GM19023 (cell line): Measurements from ENCODE around the gene MAN2C1.
"Not testable (repeated sequence)": the region's sequence is repeated elsewhere in the genome, so short reads cannot be mapped to it uniquely, and the experiment has no call there.

Source experiments
- ATAC-seq: cut with Tn5 transposase; IDR thresholded peaks from one replicate; pipeline ENCODE4 v1.9.1; 2021; ENCODE audit warnings: mild to moderate bottlenecking, moderate library complexity; ENCODE audit not compliant: unreplicated experiment

The MAN2C1 gene

DNA sequence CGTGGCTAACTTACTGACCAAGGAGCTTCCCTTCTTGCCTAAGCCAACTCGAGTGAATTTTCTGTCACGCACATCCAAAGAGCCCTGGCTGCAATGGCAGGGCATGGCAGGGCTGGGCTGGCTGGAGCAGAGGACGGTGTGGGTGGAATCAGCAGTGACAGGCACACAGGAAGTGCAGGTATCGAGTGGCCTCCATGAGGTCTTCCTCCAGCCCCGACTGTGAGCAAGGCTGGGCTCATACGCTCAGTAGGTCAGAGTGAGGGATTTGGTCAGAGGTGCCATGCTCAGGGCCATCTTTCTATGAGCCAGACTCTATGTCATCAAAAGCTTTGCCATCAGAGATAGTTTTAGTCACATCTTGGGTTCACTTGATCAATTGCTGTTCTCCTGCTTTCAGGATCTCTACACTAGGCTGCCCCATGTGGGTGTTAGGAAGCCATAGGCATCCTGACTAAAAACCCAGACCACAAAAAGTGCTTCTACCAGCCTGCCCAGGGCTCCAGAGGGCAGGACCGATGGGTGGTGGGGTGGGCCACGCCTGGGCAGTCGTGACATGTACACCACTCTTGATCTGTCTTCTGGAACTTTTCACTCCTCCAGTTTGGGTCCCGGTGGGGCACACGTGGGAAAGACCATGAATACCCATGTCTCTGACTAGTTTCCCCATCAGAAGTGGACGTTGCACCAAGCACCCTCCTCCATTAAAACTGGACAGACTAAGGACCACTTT lies 55.1 kb downstream of the MAN2C1 start:
- no peak for ATAC-seq

DNA sequence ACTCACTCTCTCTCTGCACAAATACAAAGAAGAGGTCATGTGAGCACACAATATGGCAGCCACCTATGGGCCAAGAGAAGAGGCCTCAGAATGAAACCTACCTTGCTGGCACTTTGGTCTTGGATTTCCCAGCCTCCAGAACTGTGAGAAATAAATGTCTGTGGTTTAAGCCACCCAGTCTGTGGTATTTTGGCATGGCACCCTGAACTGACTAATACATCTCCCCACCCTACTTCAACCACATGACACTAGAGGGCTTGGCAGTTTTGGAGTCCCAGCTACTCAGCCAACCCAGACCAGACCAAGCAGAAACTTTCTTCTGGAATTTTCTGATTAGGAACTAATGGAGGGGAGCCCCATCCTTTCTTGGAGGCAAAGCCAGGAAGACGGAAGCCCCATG lies 55.9 kb downstream of the MAN2C1 start:
- not testable (repeated sequence) for ATAC-seq

DNA sequence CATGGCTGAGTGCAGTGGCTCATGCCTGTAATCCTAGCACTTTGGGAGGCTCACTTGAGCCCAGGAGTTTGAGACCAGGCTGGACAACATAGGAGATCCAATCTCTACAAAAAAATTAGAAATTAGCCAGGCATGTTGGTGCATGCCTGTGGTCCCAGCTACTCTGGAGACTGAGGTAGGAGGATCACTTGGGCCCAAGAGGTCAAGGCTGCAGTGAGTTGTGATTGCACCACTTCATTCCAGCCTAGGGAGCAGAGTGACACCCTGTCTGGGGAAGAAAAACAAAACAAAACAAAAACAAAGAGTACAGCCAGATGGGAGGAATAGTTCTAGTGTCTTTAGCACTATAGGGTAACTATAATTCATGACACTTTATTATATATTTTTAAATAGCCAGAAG lies 58.7 kb downstream of the MAN2C1 start:
- ATAC-seq, result no peak

DNA sequence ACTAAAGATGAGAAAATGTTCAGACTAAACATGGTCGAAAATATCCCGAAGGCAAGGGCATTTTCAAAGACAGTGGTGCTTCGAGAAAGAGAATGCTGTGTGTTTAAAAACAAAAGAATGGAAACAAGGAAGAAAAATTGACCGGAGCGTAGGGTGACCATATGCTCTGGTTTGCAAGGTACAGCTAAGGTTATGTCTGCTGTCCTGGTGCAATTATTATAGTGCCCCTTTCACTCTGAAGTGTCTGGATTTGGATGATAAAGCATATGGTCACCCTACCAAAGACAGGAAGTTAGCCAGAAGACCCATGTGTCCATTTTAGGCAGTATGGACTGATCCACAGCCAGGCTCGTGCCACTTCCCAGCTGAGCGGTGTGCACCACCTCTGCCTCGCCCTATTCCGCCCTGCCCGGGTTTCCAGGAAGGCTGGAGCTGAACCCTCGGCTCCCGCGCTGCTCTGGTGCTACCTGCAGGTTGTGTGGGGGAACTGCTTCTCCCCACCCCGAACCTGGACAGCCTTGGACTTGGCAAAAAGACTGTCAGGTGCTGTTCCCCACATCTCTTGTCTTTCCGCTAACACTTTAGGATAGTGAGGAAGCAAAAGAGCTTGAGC lies 60.5 kb downstream of the MAN2C1 start:
- no peak for ATAC-seq

DNA sequence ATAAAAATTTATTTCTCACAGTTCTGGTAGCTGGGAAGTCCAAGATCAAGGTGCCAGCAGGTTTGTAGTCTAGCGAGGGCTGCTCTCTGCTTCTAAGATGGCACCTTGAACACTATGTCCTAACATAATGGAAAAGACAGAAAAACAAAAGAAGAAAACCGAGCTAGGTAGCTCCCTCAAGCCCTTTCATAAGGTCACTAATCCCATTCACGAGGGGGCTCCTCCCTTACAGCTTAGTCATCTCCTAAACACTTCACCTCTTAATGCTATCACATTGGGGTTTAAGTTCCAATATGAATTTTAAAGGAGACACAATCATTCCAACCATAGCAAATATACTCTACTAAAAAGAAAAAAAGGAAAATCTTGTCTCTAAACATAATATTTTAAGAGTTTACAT lies 62.2 kb downstream of the MAN2C1 start:
- ATAC-seq, result no peak
